Thyroid gland (tissue), 4 donors: Measurements from ENCODE around the gene BRD4. TPM values are rescaled to one million over a fixed set of nuclear protein-coding genes. Genes with fewer than 3 reads are reported as not detected.

Experiments used
- DNase-seq, 2 donors: peaks; one replicate each; pipeline ENCODE4 v3.0.0-alpha.2; 2019
- H3K27ac ChIP-seq, 3 donors: fragments of 200-600 bp; sonication (generic); 1 replicate in 2 of 3; 2 replicates in 1 of 3; pipeline ENCODE4 v1.5.1; 2016 to 2019; ENCODE audit warnings: mild to moderate bottlenecking in 1 of 3, moderate library complexity in 1 of 3
- H3K27me3 ChIP-seq: fragments of 200-600 bp; sonication (generic); one replicate; pipeline ENCODE4 v1.5.1; 2019
- H3K36me3 ChIP-seq, 2 donors: fragments of 200-600 bp; sonication (generic); one replicate each; pipeline ENCODE4 v1.5.1; 2016 to 2019
- H3K4me1 ChIP-seq, 2 donors: fragments of 200-600 bp; sonication (generic); one replicate each; pipeline ENCODE4 v1.5.1; 2017 to 2019
- H3K4me3 ChIP-seq, 3 donors: fragments of 200-600 bp; sonication (generic); replicated peaks in 1 of 3; 1 replicate in 2 of 3; 2 replicates in 1 of 3; pipeline ENCODE4 v1.5.1; 2016; ENCODE audit warnings: mild to moderate bottlenecking in 1 of 3
- H3K9me3 ChIP-seq: fragments of 200-600 bp; sonication (generic); one replicate; pipeline ENCODE4 v1.5.1; 2017
- POLR2A ChIP-seq, 2 donors: fragments of 450-650 bp; IDR thresholded peaks; one replicate each; pipeline ENCODE4 v1.6.1; 2017; ENCODE audit warnings: antibody characterized with exemption in 2 of 2, mild to moderate bottlenecking in 2 of 2, moderate library complexity in 1 of 2
- WGBS, 2 donors: methylation state at CpG; one replicate each; pipeline ENCODE4 v1.1.5; 2017; 5-methylcytosine and 5-hydroxymethylcytosine counted together
- intact Hi-C: fragments of 100-400 bp; cut with DNase I; formaldehyde crosslinking; loops from one replicate; pipeline ENCODE4 v1.15.1; 2023
- total RNA-seq, 4 donors: library from RNA; depleted of rRNA; stranded (reverse); fragments of >200 nt; gene quantifications; one replicate each; pipeline ENCODE4 v1.2.3, GENCODE V29; 2016
- TF ChIP-seq, protein P1 (sequence below), 6 experiments: fragments of 200-600 bp in 3 of 6; fragments of 450-650 bp in 3 of 6; sonication (generic) in 3 of 6; IDR thresholded peaks; one replicate each; pipeline ENCODE4 v1.5.1; 2016 to 2019; ENCODE audit warnings: antibody characterized with exemption in 6 of 6, mild to moderate bottlenecking in 2 of 6, inconsistent platforms in 1 of 6, moderate library complexity in 1 of 6

Gene BRD4
- total RNA-seq, 4 donors from 2014 or later, result 20.8 to 78.1 (median 32.4) TPM

DNA sequence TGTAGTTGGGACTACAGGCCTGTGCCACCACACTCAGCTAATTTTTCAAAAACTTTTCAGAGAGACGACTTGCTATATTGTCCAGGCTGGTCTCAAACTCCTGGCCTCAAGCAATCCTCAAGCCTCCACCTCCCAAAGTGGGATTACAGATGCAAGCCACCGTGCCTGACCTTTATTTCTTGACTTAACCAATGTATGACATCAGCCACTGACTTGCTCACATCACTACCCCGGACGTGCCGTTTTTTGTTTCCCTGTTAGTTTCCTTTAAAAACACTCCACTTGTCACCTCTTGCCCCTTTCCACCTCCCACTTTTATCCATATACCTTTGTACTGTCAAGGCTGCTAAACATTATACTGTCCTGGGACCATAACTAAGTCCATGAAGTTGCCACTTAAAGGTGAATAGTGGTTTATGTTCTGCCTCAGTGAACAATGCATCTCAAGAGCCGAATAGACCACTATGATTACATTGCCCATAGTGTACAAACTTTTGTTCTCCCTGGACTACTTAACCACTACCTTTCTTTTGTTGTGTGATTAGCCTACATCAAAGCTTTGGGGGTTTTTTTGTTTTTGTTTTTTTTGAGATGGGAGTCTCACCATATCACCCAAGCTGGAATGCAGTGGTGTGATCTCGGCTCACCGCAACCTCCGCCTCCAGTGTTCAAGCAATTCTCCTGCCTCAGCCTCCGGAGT is 97.8 kb downstream of the BRD4 start:
- intact Hi-C loops, result no loop called here
- H3K27ac ChIP-seq, result no peak overlapping the region

DNA sequence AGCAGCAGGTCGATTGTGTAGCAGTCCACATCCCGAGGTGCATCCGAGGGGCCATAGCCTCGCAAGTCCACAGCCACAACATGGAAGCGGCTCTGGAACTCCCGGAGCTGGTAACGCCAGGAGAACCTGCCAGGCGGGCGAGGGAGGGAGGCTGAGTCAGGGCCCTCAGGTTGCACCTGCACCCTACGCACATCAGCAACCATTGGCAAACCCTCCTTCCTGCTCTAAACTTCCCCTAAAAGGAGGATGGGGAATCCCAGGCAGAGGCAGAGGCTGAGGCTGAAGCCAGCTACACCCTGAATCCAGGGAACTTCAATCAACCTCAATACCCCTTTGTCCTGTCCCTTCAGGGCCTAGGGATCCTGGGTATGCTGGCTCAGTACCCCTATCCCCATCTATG is 101.1 kb downstream of the BRD4 start:
- H3K9me3 ChIP-seq, result no peaks in the 10 kb centered on the region
- WGBS, 2 donors, result 86 to 88% methylated on average over 8 to 10 of the region's 10 CpGs
- no peak overlapping the region for H3K27ac ChIP-seq
- intact Hi-C loops, result no loop called here
- DNase-seq, result no peak
- H3K4me1 ChIP-seq, result peaks cover 0 to 17% of the 10 kb centered on the region in 2 donors
- H3K4me3 ChIP-seq, result no peak overlapping the region
- TF ChIP-seq, protein P1, sequence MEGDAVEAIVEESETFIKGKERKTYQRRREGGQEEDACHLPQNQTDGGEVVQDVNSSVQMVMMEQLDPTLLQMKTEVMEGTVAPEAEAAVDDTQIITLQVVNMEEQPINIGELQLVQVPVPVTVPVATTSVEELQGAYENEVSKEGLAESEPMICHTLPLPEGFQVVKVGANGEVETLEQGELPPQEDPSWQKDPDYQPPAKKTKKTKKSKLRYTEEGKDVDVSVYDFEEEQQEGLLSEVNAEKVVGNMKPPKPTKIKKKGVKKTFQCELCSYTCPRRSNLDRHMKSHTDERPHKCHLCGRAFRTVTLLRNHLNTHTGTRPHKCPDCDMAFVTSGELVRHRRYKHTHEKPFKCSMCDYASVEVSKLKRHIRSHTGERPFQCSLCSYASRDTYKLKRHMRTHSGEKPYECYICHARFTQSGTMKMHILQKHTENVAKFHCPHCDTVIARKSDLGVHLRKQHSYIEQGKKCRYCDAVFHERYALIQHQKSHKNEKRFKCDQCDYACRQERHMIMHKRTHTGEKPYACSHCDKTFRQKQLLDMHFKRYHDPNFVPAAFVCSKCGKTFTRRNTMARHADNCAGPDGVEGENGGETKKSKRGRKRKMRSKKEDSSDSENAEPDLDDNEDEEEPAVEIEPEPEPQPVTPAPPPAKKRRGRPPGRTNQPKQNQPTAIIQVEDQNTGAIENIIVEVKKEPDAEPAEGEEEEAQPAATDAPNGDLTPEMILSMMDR (IDR thresholded peaks at IDR 0.05), result no peak
- TF ChIP-seq POLR2A (IDR thresholded peaks at IDR 0.05), result no peak
- H3K36me3 ChIP-seq, result peaks cover 5% of the 10 kb centered on the region in 2 donors
- no peaks in the 10 kb centered on the region for H3K27me3 ChIP-seq

More for the DNA sequence above, 97.8 kb downstream of the BRD4 start:
- H3K9me3 ChIP-seq, result no peaks in the 10 kb centered on the region
- H3K27me3 ChIP-seq, result no peaks in the 10 kb centered on the region
- peaks cover 35 to 37% of the 10 kb centered on the region in 2 donors for H3K36me3 ChIP-seq
- H3K4me3 ChIP-seq, result no peak overlapping the region
- no peak for DNase-seq
- TF ChIP-seq POLR2A (IDR thresholded peaks at IDR 0.05), result no peak
- TF ChIP-seq, protein P1 (IDR thresholded peaks at IDR 0.05), result no peak
- H3K4me1 ChIP-seq, result peaks cover 0 to 17% of the 10 kb centered on the region in 2 donors
- 52 to 58% methylated on average over 10 of the region's 10 CpGs for WGBS, 2 donors

DNA sequence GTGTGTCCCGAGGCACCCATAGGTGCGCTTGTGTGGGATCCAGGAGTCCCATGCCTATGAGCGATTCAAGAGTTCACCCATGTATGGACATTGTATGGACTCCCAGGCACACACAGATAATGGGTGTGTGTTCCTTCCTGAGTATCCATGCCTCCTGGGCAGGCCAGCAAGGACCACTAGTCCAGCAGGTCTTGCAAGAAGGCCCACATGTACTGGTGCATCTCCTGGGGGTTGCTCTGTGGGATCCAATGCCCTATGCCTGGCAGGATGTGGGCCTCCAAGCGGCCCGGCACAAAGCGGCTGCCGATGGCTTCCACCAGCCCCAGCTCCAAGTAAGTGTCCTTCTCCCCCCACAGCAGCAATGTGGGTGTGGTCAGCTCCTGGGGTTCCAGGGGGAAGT is 105.1 kb downstream of the BRD4 start:
- TF ChIP-seq, protein P1 (IDR thresholded peaks at IDR 0.05), result no peak
- no peak for TF ChIP-seq POLR2A (IDR thresholded peaks at IDR 0.05)
- H3K4me1 ChIP-seq, result peaks cover 4 to 15% of the 10 kb centered on the region in 2 donors
- no peaks in the 10 kb centered on the region for H3K9me3 ChIP-seq
- no peak overlapping the region for H3K4me3 ChIP-seq
- DNase-seq, result no peak
- no peaks in the 10 kb centered on the region for H3K27me3 ChIP-seq
- WGBS, 2 donors, result 93 to 98% methylated on average over 7 of the region's 7 CpGs
- H3K36me3 ChIP-seq, result no peaks in the 10 kb centered on the region
- H3K27ac ChIP-seq, result no peak overlapping the region
- intact Hi-C loops, result no loop called here

DNA sequence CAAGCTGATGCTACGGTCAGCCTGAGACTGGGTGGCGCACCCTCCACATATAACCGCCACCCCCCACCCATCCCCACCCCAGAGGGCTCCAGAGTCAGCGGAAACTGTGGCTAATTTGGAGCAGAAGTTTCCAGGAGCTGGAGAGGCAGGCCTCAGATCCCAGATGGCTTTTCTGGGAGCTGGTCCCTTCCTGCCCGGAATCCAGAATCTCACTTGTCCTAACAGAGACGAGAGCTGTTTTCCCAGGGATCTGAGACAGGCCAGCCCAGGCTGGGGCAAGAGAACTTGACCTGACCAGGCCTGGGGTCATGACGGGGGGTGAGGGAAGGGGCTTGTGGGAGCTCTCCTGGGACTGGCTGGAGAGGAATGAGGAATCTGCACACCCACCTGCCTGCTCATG is 106.6 kb downstream of the BRD4 start:
- Histone ChIP-seq H3K36me3 (no peaks in the 10 kb centered on the region), H3K4me1 (peaks cover 4 to 9% of the 10 kb centered on the region in 2 donors), H3K27me3 (no peaks in the 10 kb centered on the region), H3K27ac (peak overlapping the region in 1 of 3 donors; percentile 36), H3K9me3 (no peaks in the 10 kb centered on the region), H3K4me3 (no peak overlapping the region)
- intact Hi-C loops, result no loop called here
- DNase-seq, result no peak
- TF ChIP-seq POLR2A (IDR thresholded peaks at IDR 0.05), result no peak
- TF ChIP-seq, protein P1 (IDR thresholded peaks at IDR 0.05), result no peak
- WGBS, 2 donors, result 66 to 71% methylated on average over 4 to 7 of the region's 7 CpGs

DNA sequence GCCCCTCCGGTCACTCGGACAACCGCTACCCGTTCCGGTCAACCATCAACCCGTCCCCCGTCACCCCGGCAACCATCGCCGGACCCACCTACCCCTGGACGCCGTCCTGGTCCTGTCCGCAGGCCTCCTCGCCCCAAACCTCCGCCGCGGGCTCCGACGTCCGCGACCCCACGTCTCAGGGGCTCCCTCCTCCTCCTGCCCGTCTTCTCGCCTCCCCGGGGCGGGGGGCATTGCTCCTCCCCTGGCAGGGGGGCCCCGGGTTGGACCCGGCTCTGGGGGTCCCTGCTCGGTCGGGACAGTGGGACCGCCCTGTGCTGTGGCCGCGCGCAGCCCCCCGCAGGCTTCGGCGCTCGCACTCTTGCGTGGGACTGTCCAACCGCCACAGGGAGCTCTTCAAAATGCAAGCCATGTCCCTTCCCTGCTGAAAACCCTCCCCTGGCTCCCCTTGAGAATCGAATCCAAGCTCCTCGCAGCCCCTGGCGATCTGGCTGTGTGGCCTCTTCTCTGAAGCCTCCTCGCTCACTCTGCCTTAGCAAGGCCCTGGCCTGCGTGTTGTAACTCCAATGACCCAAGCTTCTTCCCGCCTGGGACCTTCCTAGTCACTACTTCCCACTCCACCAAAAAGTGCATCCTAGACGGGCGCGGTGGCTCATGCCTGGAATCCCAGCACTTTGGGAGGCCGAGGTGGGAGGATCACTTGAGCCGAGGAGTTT is 108.5 kb downstream of the BRD4 start:
- Histone ChIP-seq H3K27me3 (no peaks in the 10 kb centered on the region), H3K4me1 (peaks cover 4 to 9% of the 10 kb centered on the region in 2 donors), H3K9me3 (no peaks in the 10 kb centered on the region), H3K27ac (peak overlapping the region in 2 of 3 donors; percentile 49 to 55), H3K4me3 (peak overlapping the region in 2 of 3 donors; percentile 15 to 30), H3K36me3 (no peaks in the 10 kb centered on the region)
- intact Hi-C loops, result no loop called here
- no peak for TF ChIP-seq POLR2A (IDR thresholded peaks at IDR 0.05)
- TF ChIP-seq, protein P1 (IDR thresholded peaks at IDR 0.05), result no peak
- 14 to 25% methylated on average over 23 to 30 of the region's 51 CpGs for WGBS, 2 donors
- DNase-seq, result no peak
